PC-3 (cell line): ENCODE measurements around the gene ORC6. TPM values are rescaled to one million over a fixed set of nuclear protein-coding genes. Genes with fewer than 3 reads are reported as not detected.

Source experiments
- ATAC-seq: fragments of 200-7000 bp; cut with Tn5 transposase; 2 replicates; pipeline ENCODE4 v1.9.1; 2020; ENCODE audit warnings: mild to moderate bottlenecking, moderate library complexity
- BruUV-seq: library from RNA; stranded (reverse); fragments of 400-500 nt; replicated peaks from 2 replicates; lab custom pipeline; 2021; lab: Mats Ljungman, UMichigan
- CTCF ChIA-PET: fragments of 300-600 bp; sonication (Branson Sonifier 250); formaldehyde crosslinking; loops from one replicate; lab custom pipeline; 2022; ENCODE audit warnings: antibody characterized with exemption; lab: Charles Lee
- POLR2A ChIA-PET: fragments of 300-600 bp; sonication (Branson Sonifier 250); formaldehyde crosslinking; loops from one replicate; lab custom pipeline; 2022; ENCODE audit warnings: antibody characterized with exemption; ENCODE audit not compliant: unreplicated experiment; lab: Charles Lee
- DNase-seq: peaks from one replicate; pipeline ENCODE4 v3.0.0-alpha.2; 2015
- H2AFZ ChIP-seq: fragments of 300-600 bp; sonication (generic); 2 replicates; pipeline ENCODE4 v1.6.0; 2016; ENCODE audit warnings: antibody characterized with exemption, low read length
- H3F3A ChIP-seq: fragments of 300-600 bp; sonication (generic); one replicate; pipeline ENCODE4 v1.6.0; 2017; ENCODE audit warnings: antibody characterized with exemption, low read length, control low read depth, mild to moderate bottlenecking; ENCODE audit not compliant: unreplicated experiment
- H3K27ac ChIP-seq: fragments of 300-600 bp; sonication (generic); 2 replicates; pipeline ENCODE4 v1.5.1; 2016; ENCODE audit warnings: mild to moderate bottlenecking, low read length
- H3K27me3 ChIP-seq: fragments of 300-600 bp; sonication (generic); 2 replicates; pipeline ENCODE4 v1.6.1; 2016; ENCODE audit warnings: low read length, mixed read lengths
- H3K36me3 ChIP-seq: fragments of 300-600 bp; sonication (generic); 2 replicates; pipeline ENCODE4 v1.6.1; 2016; ENCODE audit warnings: low read depth, mixed run types, low read length, mixed read lengths
- H3K4me1 ChIP-seq: fragments of 300-600 bp; sonication (generic); 2 replicates; pipeline ENCODE4 v1.5.1; 2016; ENCODE audit warnings: low read length; ENCODE audit not compliant: insufficient read depth
- H3K4me2 ChIP-seq: fragments of 300-600 bp; sonication (generic); 2 replicates; pipeline ENCODE4 v1.6.0; 2016; ENCODE audit warnings: low read length
- H3K4me3 ChIP-seq: fragments of 300-600 bp; sonication (generic); 2 replicates; pipeline ENCODE4 v1.5.1; 2016; ENCODE audit warnings: mild to moderate bottlenecking, low read length, mixed read lengths
- H3K79me2 ChIP-seq: fragments of 300-600 bp; sonication (generic); 2 replicates; pipeline ENCODE4 v1.6.1; 2017; ENCODE audit warnings: low read length, mixed read lengths
- H3K9ac ChIP-seq: fragments of 300-600 bp; sonication (generic); 2 replicates; pipeline ENCODE4 v1.6.0; 2016; ENCODE audit warnings: mild to moderate bottlenecking, low read length
- H3K9me2 ChIP-seq: fragments of 300-600 bp; sonication (generic); replicated peaks from 2 replicates; pipeline ENCODE4 v1.6.1; 2016; ENCODE audit warnings: mixed run types, low read length, mixed read lengths
- H3K9me3 ChIP-seq: fragments of 300-600 bp; sonication (generic); 2 replicates; pipeline ENCODE4 v1.6.1; 2016; ENCODE audit warnings: low read length, mixed read lengths
- H4K20me1 ChIP-seq: fragments of 300-600 bp; sonication (generic); 2 replicates; pipeline ENCODE4 v1.6.1; 2016; ENCODE audit warnings: low read length, mixed read lengths
- EZH2 ChIP-seq: fragments of 300-600 bp; sonication (generic); IDR thresholded peaks from one replicate; pipeline ENCODE4 v1.6.1; 2017; ENCODE audit warnings: antibody characterized with exemption, mild to moderate bottlenecking, low read length; ENCODE audit not compliant: unreplicated experiment
- EZH2phosphoT487 ChIP-seq: fragments of 300-600 bp; sonication (generic); IDR thresholded peaks from 2 replicates; pipeline ENCODE4 v1.6.1; 2018; ENCODE audit warnings: mild to moderate bottlenecking, antibody characterized with exemption, low read length, borderline replicate concordance
- intact Hi-C: fragments of 100-400 bp; cut with micrococcal nuclease; formaldehyde crosslinking; loops from 2 replicates; pipeline ENCODE4 v1.9.0; 2023
- total RNA-seq: library from RNA; depleted of rRNA; stranded (reverse); fragments of >200 nt; gene quantifications from 2 replicates; pipeline ENCODE4 v1.2.3, GENCODE V29; 2014
- TF ChIP-seq, protein P1 (sequence below): fragments of 300-600 bp; sonication (generic); conservative IDR thresholded peaks from 2 replicates; pipeline ENCODE4 v1.5.1; 2017; ENCODE audit warnings: antibody characterized with exemption, low read depth, mild to moderate bottlenecking, low read length

Gene ORC6
- total RNA-seq, 1 experiment from 2014 or later = 27.7 TPM

- no peaks in the 10 kb centered on the region for H3K27me3 ChIP-seq
- H3K4me2 ChIP-seq = no peak overlapping the region
- H3K4me1 ChIP-seq = no peaks in the 10 kb centered on the region
- BruUV-seq = no TSS peak
- DNase-seq = no peak
- no peaks in the 10 kb centered on the region for H3K79me2 ChIP-seq
- H2AFZ ChIP-seq = no peak overlapping the region
- H4K20me1 ChIP-seq = no peaks in the 10 kb centered on the region
- H3K9ac ChIP-seq = no peak overlapping the region
- no peaks in the 10 kb centered on the region for H3K9me2 ChIP-seq
- no peaks in the 10 kb centered on the region for H3F3A ChIP-seq
- H3K9me3 ChIP-seq = no peaks in the 10 kb centered on the region
- H3K27ac ChIP-seq = no peak overlapping the region
- H3K36me3 ChIP-seq = no peaks in the 10 kb centered on the region
- TF ChIP-seq EZH2 = no peak
- TF ChIP-seq EZH2phosphoT487 = no peak
- TF ChIP-seq, protein P1, sequence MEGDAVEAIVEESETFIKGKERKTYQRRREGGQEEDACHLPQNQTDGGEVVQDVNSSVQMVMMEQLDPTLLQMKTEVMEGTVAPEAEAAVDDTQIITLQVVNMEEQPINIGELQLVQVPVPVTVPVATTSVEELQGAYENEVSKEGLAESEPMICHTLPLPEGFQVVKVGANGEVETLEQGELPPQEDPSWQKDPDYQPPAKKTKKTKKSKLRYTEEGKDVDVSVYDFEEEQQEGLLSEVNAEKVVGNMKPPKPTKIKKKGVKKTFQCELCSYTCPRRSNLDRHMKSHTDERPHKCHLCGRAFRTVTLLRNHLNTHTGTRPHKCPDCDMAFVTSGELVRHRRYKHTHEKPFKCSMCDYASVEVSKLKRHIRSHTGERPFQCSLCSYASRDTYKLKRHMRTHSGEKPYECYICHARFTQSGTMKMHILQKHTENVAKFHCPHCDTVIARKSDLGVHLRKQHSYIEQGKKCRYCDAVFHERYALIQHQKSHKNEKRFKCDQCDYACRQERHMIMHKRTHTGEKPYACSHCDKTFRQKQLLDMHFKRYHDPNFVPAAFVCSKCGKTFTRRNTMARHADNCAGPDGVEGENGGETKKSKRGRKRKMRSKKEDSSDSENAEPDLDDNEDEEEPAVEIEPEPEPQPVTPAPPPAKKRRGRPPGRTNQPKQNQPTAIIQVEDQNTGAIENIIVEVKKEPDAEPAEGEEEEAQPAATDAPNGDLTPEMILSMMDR = no peak
- POLR2A ChIA-PET = no interaction called here
- CTCF ChIA-PET = no interaction called here
- intact Hi-C loops = no loop called here
- ATAC-seq = no peak
- H3K4me3 ChIP-seq = no peak overlapping the region
Observed at GRCh38 chr16:46727184-46727583, 37.7 kb downstream of the ORC6 start.

- Histone ChIP-seq H3K4me2 (no peak overlapping the region), H3K79me2 (no peaks in the 10 kb centered on the region), H3K9me3 (no peaks in the 10 kb centered on the region), H2AFZ (no peak overlapping the region), H3K9me2 (no peaks in the 10 kb centered on the region), H3K4me1 (no peaks in the 10 kb centered on the region), H3F3A (no peaks in the 10 kb centered on the region), H3K36me3 (no peaks in the 10 kb centered on the region), H3K9ac (no peak overlapping the region), H3K27me3 (no peaks in the 10 kb centered on the region), H4K20me1 (no peaks in the 10 kb centered on the region), H3K27ac (no peak overlapping the region), H3K4me3 (no peak overlapping the region)
- ATAC-seq (no peak), DNase-seq (no peak)
- ChIA-PET POLR2A (no interaction called here), CTCF (no interaction called here)
- TF ChIP-seq EZH2phosphoT487 (no peak), EZH2 (no peak)
- TF ChIP-seq, protein P1 = no peak
- no TSS peak for BruUV-seq
- intact Hi-C loops = no loop called here
Observed at GRCh38 chr16:46727630-46728029, 38.2 kb downstream of the ORC6 start.

GRCh38 chr16:46728806-46729205, 39.3 kb downstream of the ORC6 start:
- no peaks in the 10 kb centered on the region for H3K4me1 ChIP-seq
- H2AFZ ChIP-seq = no peak overlapping the region
- no peaks in the 10 kb centered on the region for H3K27me3 ChIP-seq
- no peak for ATAC-seq
- no peaks in the 10 kb centered on the region for H4K20me1 ChIP-seq
- H3K9me3 ChIP-seq = no peaks in the 10 kb centered on the region
- no peak overlapping the region for H3K4me3 ChIP-seq
- no peaks in the 10 kb centered on the region for H3K36me3 ChIP-seq
- no TSS peak for BruUV-seq
- DNase-seq = no peak
- no peaks in the 10 kb centered on the region for H3K9me2 ChIP-seq
- intact Hi-C loops = no loop called here
- H3K79me2 ChIP-seq = no peaks in the 10 kb centered on the region
- TF ChIP-seq, protein P1 = no peak
- no peak for TF ChIP-seq EZH2
- no peak for TF ChIP-seq EZH2phosphoT487
- no peaks in the 10 kb centered on the region for H3F3A ChIP-seq
- no peak overlapping the region for H3K4me2 ChIP-seq
- H3K27ac ChIP-seq = no peak overlapping the region
- CTCF ChIA-PET = no interaction called here
- POLR2A ChIA-PET = no interaction called here
- no peak overlapping the region for H3K9ac ChIP-seq
